ENCODE data around the gene SLK. TPM values are rescaled to one million over a fixed set of nuclear protein-coding genes. Genes with fewer than 3 reads are reported as not detected.

Gene SLK
- total and polyA plus RNA-seq, 2 of the 13 experiments (the other 11 are each of a cell fraction or from before 2014, with no cell fraction given), result 3.4 to 22.8 TPM

- H2AFZ ChIP-seq (ENCODE audit: low read length), result no peak overlapping the region
- TF ChIP-seq SNAPC2 (CRISPR knock-in tag; IDR thresholded peaks at IDR 0.05) (no peak), ZNF607 (CRISPR knock-in tag; IDR thresholded peaks at IDR 0.05; ENCODE audit: borderline replicate concordance) (no peak), NFKBIZ (CRISPR knock-in tag; IDR thresholded peaks at IDR 0.05) (no peak), ZSCAN25 (CRISPR knock-in tag; IDR thresholded peaks at IDR 0.05) (no peak), TAF15 (IDR thresholded peaks at IDR 0.05; ENCODE audit: low read depth, low read length, poor library complexity, severe bottlenecking) (no peak), ZMYM2 (CRISPR knock-in tag; IDR thresholded peaks at IDR 0.05) (no peak), CAMTA2 (CRISPR knock-in tag; IDR thresholded peaks at IDR 0.05; ENCODE audit: borderline replicate concordance) (no peak), ZNF883 (CRISPR knock-in tag; IDR thresholded peaks at IDR 0.05; ENCODE audit: not compliant biosample characterization) (no peak), ZNF430 (CRISPR knock-in tag; IDR thresholded peaks at IDR 0.05) (no peak), HMGA1 (CRISPR knock-in tag; conservative IDR thresholded peaks at IDR 0.05) (no peak), SOX5 (CRISPR knock-in tag; IDR thresholded peaks at IDR 0.05; ENCODE audit: borderline replicate concordance) (no peak), ZSCAN31 (CRISPR knock-in tag; IDR thresholded peaks at IDR 0.05; ENCODE audit: low read depth) (no peak), BRD4 (CRISPR knock-in tag; IDR thresholded peaks at IDR 0.05) (no peak), AKAP8 (CRISPR knock-in tag; IDR thresholded peaks at IDR 0.05) (no peak), ZNF768 (CRISPR knock-in tag; IDR thresholded peaks at IDR 0.05) (no peak)
- peaks cover 2 to 22% of the 10 kb centered on the region in 2 experiments; a peak in 2 of 5 replicates for H3K27me3 ChIP-seq (ENCODE audit: control insufficient read depth in 1 of 2, insufficient read depth in 2 of 2, low read length in 2 of 2)
- H3K4me3 ChIP-seq (replicated peaks in 1 of 3; ENCODE audit: insufficient read depth in 1 of 3, low read depth in 2 of 3, low read length in 3 of 3), result no peak overlapping the region
- BruUV-seq (replicated peaks), result no TSS peak
- H3K9me3 ChIP-seq (ENCODE audit: low read length), result no peaks in the 10 kb centered on the region
- WGBS (ENCODE audit: low lambda C conversion rate), result 30% methylated on average over 7 of the region's 8 CpGs
- intact Hi-C loops (cut with micrococcal nuclease; ENCODE audit: unreplicated experiment) (no loop called here), in situ Hi-C loops (cut with HindIII; ENCODE audit: extremely low pct_ligation_motif_present, low pct_unique_long_range_greater_than_20kb) (no loop called here)
- H3K4me2 ChIP-seq (ENCODE audit: low read depth, low read length), result no peak overlapping the region
- no peaks in the 10 kb centered on the region for H4K20me1 ChIP-seq (ENCODE audit: insufficient read depth, low read length)
- no peaks in the 10 kb centered on the region for H3K79me2 ChIP-seq (ENCODE audit: insufficient read depth, low read length)
- CTCF ChIA-PET (ENCODE audit: low intra/inter-chr PET ratio, low total read pairs), result no interaction called here
- no peak for DNase-seq (ENCODE audit: low spot score)
- ATAC-seq, result no peak
- H3K36me3 ChIP-seq (replicated peaks in 1 of 2; ENCODE audit: control insufficient read depth in 1 of 2, insufficient read depth in 2 of 2, low read length in 2 of 2), result no peaks in the 10 kb centered on the region
- no peak overlapping the region for H3K9ac ChIP-seq (ENCODE audit: insufficient read depth, low read depth, low read length)
- peaks cover 25% of the 10 kb centered on the region for H3K4me1 ChIP-seq (ENCODE audit: insufficient read depth, low read length)
- FAIRE-seq, result no peak
- H3K27ac ChIP-seq (ENCODE audit: extremely low read length, insufficient read depth, low read length), result no peak overlapping the region
- POLR2A ChIA-PET, result no interaction called here
These were observed 87.5 kb downstream of the SLK start for GRCh38 chr10:104054430-104054829.

Measured in HepG2 (cell line).